Esophagus squamous epithelium (tissue), 4 donors: ENCODE data around the gene GALNT14.

Experiments
- CTCF ChIP-seq, 6 experiments: fragments of 450-650 bp in 4 of 6; fragments of 200-600 bp in 2 of 6; sonication (generic) in 2 of 6; IDR thresholded peaks; one replicate each; pipeline ENCODE4 v1.5.1; 2016 to 2019; ENCODE audit warnings: antibody characterized with exemption in 6 of 6, mild to moderate bottlenecking in 4 of 6, moderate library complexity in 4 of 6
- POLR2A ChIP-seq, 4 donors: fragments of 450-650 bp; IDR thresholded peaks; one replicate each; pipeline ENCODE4 v1.6.1; 2017; ENCODE audit warnings: antibody characterized with exemption in 4 of 4, mild to moderate bottlenecking in 4 of 4, moderate library complexity in 3 of 4

- TF ChIP-seq POLR2A (IDR thresholded peaks at IDR 0.05) (no peak), CTCF (IDR thresholded peaks at IDR 0.05) (no peak)
Observed at GRCh38 chr2:30948130-30948529, 190.1 kb downstream of the GALNT14 start.
